Ureter (tissue), 1 donor: ENCODE results near the gene SEC22C. TPM values are rescaled to one million over a fixed set of nuclear protein-coding genes. Genes with fewer than 3 reads are reported as not detected.

Experiments used
- DNase-seq: peaks from one replicate; pipeline ENCODE4 v3.0.0-alpha.2; 2020; ENCODE audit warnings: low spot score
- total RNA-seq: library from RNA; stranded (reverse); gene quantifications from one replicate; pipeline ENCODE4 v1.2.4, GENCODE V29; 2023
- donor health status: DM: yes; HTN: yes; CAD: no.

The SEC22C gene
- total RNA-seq, 1 donor from 2014 or later = 37.2 TPM

- DNase-seq = no peak
Measured at GRCh38 chr3:42498034-42498433, 83.7 kb downstream of the SEC22C start.

Other genes starting within 250 kb of the SEC22C start
- not detected for gene LYZL4, start 171.4 kb downstream of the SEC22C start, total RNA-seq
- gene VIPR1, start 79.3 kb downstream of the SEC22C start, total RNA-seq = 72.7 TPM
- gene SS18L2, start 8.9 kb upstream of the SEC22C start, total RNA-seq = 21.6 TPM
- 137 TPM for gene NKTR, start 18.7 kb upstream of the SEC22C start, total RNA-seq
- 32.1 TPM for gene ZBTB47, start 71.7 kb upstream of the SEC22C start, total RNA-seq
- not detected for gene KLHL40, start 103.6 kb upstream of the SEC22C start, total RNA-seq
- 0.73 TPM for gene HHATL, start 120.8 kb upstream of the SEC22C start, total RNA-seq
- gene CCDC13, start 191.3 kb upstream of the SEC22C start, total RNA-seq = 1.2 TPM
- gene HIGD1A, start 222.5 kb upstream of the SEC22C start, total RNA-seq = 182 TPM
- 17.2 TPM for gene ACKR2, start 227.5 kb upstream of the SEC22C start, total RNA-seq